ENCODE results near the gene ZNF730. TPM values are rescaled to one million over a fixed set of nuclear protein-coding genes. Genes with fewer than 3 reads are reported as not detected.
"Not testable (repeated sequence)": the region's sequence is repeated elsewhere in the genome, so short reads cannot be mapped to it uniquely, and the experiment has no call there.

ZNF730 gene
- total RNA-seq, 1 donor from 2014 or later, result not detected

- Histone ChIP-seq H3K4me3 (no peak overlapping the region), H3K27ac (no peak overlapping the region), H3K9me3 (no peaks in the 10 kb centered on the region), H3K36me3 (no peaks in the 10 kb centered on the region), H3K27me3 (no peaks in the 10 kb centered on the region), H3K4me1 (no peaks in the 10 kb centered on the region)
- intact Hi-C loops (cut with DNase I), result no loop called here
- DNase-seq (ENCODE audit: low spot score in 2 of 2), result no peak
- TF ChIP-seq, protein P1, sequence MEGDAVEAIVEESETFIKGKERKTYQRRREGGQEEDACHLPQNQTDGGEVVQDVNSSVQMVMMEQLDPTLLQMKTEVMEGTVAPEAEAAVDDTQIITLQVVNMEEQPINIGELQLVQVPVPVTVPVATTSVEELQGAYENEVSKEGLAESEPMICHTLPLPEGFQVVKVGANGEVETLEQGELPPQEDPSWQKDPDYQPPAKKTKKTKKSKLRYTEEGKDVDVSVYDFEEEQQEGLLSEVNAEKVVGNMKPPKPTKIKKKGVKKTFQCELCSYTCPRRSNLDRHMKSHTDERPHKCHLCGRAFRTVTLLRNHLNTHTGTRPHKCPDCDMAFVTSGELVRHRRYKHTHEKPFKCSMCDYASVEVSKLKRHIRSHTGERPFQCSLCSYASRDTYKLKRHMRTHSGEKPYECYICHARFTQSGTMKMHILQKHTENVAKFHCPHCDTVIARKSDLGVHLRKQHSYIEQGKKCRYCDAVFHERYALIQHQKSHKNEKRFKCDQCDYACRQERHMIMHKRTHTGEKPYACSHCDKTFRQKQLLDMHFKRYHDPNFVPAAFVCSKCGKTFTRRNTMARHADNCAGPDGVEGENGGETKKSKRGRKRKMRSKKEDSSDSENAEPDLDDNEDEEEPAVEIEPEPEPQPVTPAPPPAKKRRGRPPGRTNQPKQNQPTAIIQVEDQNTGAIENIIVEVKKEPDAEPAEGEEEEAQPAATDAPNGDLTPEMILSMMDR (IDR thresholded peaks at IDR 0.05), result no peak
Measured at GRCh38 chr19:23118400-23118799, 1.6 kb downstream of the ZNF730 start.

DNA sequence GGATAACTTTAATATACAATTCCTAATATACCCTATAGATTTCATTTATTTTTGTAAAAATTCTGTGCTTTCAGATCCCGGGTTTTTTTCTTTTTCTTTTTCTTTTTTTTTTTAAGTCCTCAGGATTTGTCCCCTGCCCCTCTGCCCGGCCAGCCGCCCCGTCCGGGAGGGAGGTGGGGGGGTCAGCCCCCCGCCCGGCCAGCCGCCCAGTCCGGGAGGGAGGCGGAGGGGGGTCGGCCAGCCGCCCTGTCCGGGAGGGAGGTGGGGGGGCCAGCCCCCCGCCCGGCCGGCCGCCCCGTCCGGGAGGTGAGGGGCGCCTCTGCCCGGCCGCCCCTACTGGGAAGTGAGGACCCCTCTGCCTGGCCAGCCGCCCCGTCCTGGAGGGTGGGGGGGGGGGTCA is 17.4 kb downstream of the ZNF730 start:
- intact Hi-C loops (cut with DNase I); H3K4me3 ChIP-seq; H3K36me3 ChIP-seq; DNase-seq (ENCODE audit: low spot score in 2 of 2); H3K27me3 ChIP-seq; H3K9me3 ChIP-seq; H3K27ac ChIP-seq; H3K4me1 ChIP-seq: not testable (repeated sequence)

DNA sequence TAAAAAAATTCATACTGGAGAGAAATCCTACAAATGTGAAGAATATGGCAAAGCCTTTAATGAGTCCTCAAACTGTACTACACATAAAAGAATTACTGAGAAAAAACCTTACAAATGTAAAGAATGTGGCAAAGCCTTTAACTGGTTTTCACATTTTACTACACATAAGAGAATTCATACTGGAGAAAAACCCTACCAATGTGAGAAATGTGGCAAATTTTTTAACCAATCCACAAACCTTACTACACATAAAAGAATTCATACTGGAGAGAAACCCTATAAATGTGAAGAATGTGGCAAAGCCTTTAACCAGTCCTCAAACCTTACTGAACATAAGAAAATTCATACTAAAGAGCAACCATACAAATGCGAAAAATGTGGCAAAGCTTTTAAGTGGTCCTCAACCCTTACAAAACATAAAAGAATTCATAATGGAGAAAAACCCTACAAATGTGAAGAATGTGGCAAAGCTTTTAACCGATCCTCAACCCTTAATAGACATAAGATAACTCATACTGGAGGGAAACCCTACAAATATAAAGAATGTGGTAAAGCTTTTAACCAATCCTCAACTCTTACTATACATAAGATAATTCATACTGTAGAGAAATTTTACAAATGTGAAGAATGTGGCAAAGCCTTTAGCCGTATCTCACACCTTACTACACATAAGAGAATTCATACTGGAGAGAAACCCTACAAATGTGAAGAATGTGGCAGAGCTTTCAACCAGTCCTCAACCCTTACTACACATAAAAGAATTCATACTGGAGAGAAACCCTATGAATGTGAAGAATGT is 29.0 kb downstream of the ZNF730 start:
- TF ChIP-seq, protein P1 (IDR thresholded peaks at IDR 0.05), result no peak
- no peak overlapping the region for H3K4me3 ChIP-seq
- no peak for DNase-seq (ENCODE audit: low spot score in 2 of 2)
- H3K9me3 ChIP-seq, result peaks cover 19 to 48% of the 10 kb centered on the region in 2 donors
- no peaks in the 10 kb centered on the region for H3K27me3 ChIP-seq
- H3K4me1 ChIP-seq, result no peaks in the 10 kb centered on the region
- no peaks in the 10 kb centered on the region for H3K36me3 ChIP-seq
- intact Hi-C loops (cut with DNase I), result no loop called here
- H3K27ac ChIP-seq, result no peak overlapping the region

DNA sequence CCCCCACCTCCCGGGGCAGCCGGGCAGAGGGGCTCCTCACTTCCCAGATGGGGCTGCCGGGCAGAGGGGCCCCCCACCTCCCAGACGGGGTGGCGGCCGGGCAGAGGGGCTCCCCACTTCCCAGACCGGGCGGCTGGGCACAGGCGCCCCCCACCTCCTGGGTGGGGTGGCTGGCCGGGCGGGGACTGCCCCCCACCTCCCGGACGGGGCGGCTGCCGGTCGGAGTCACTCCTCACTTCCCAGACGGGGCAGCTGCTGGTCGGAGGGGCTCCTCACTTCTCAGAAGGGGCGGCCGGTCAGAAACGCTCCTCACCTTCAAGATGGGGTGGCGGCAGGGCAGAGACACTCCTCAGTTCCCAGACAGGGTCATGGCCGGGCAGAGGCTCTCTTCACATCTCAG is 43.9 kb downstream of the ZNF730 start:
- intact Hi-C loops (cut with DNase I), result no loop called here
- TF ChIP-seq, protein P1 (IDR thresholded peaks at IDR 0.05), result no peak
- no peaks in the 10 kb centered on the region for H3K27me3 ChIP-seq
- no peaks in the 10 kb centered on the region for H3K36me3 ChIP-seq
- H3K27ac ChIP-seq, result no peak overlapping the region
- no peak for DNase-seq (ENCODE audit: low spot score in 2 of 2)
- no peaks in the 10 kb centered on the region for H3K9me3 ChIP-seq
- no peak overlapping the region for H3K4me3 ChIP-seq
- no peaks in the 10 kb centered on the region for H3K4me1 ChIP-seq

DNA sequence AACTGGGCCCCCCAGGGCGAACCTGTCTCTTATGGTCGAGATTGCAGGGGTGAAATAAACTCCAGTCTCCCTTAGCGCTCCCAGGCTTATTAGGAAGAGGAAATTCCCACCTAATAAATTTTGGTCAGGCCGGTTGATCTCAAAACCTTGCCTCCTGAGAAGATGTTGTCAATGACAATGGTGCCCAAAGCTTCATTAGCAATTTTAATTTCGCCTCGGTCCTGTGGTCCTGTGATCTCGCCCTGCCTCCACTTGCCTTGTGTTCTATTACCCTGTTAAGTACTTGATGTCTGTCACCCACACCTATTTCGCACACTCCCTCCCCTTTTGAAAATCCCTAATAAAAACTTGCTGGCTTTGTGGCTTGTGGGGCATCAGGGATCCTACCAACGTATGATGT is 51.5 kb downstream of the ZNF730 start:
- intact Hi-C loops (cut with DNase I); H3K4me3 ChIP-seq; H3K9me3 ChIP-seq; DNase-seq (ENCODE audit: low spot score in 2 of 2); H3K4me1 ChIP-seq; H3K36me3 ChIP-seq; H3K27me3 ChIP-seq; H3K27ac ChIP-seq: not testable (repeated sequence)

DNA sequence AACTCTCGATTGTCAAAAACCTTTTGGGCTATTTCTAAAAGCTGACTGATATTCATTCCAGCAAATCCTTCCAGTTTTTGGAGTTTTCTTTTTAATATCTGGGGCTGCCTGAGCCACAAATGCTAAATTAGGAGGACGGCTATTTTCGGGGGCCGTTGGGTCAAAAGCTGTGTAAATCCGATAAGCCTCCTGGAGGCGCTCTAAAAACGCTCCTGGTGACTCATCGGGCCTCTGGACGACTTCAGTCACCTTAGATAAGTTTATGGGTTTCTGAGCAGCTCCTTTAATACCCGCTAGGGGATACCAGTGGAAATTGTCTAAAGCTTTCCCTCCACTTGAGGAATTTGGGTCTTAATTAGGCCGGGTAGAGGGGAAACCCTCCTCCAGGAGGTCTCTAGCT is 66.4 kb downstream of the ZNF730 start:
- TF ChIP-seq, protein P1 (IDR thresholded peaks at IDR 0.05), result no peak
- H3K9me3 ChIP-seq, result no peaks in the 10 kb centered on the region
- H3K4me1 ChIP-seq, result no peaks in the 10 kb centered on the region
- H3K27ac ChIP-seq, result no peak overlapping the region
- no peak overlapping the region for H3K4me3 ChIP-seq
- intact Hi-C loops (cut with DNase I), result no loop called here
- no peaks in the 10 kb centered on the region for H3K36me3 ChIP-seq
- H3K27me3 ChIP-seq, result no peaks in the 10 kb centered on the region
- no peak for DNase-seq (ENCODE audit: low spot score in 2 of 2)

DNA sequence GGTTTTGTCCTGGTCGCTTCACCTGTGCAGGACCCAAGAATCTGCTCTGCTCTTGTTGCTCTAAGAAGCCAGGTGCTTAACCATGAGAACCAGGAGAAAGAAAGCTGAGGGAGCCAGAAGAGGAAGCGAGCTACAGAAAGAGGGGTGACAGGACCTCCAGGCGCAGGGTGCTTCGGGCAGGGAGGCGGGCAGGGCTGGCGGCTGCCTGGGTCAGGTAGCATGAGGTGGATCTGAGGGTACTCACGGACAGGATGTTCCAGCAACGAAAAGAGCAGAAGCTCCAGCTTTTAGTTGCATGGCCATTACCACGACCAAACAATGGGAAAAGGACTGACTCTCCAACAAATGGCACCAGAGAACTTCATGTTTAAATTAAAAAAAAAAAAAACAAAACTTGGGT is 73.5 kb downstream of the ZNF730 start:
- no peak for DNase-seq (ENCODE audit: low spot score in 2 of 2)

More for the DNA sequence above, 73.5 kb downstream of the ZNF730 start:
- Histone ChIP-seq H3K27me3 (no peaks in the 10 kb centered on the region), H3K4me3 (no peak overlapping the region), H3K36me3 (no peaks in the 10 kb centered on the region), H3K4me1 (no peaks in the 10 kb centered on the region), H3K9me3 (no peaks in the 10 kb centered on the region), H3K27ac (no peak overlapping the region)
- TF ChIP-seq, protein P1 (IDR thresholded peaks at IDR 0.05), result no peak
- intact Hi-C loops (cut with DNase I), result no loop called here
